Tibial nerve (tissue), 4 donors: ENCODE results near the gene FAM124A. TPM values are rescaled to one million over a fixed set of nuclear protein-coding genes. Genes with fewer than 3 reads are reported as not detected.

Source experiments
- DNase-seq, 2 donors: peaks; one replicate each; pipeline ENCODE4 v3.0.0-alpha.2; 2019; ENCODE audit warnings: low spot score in 2 of 2
- H3K27ac ChIP-seq, 4 donors: fragments of 200-600 bp; sonication (generic) in 3 of 4; one replicate each; pipeline ENCODE4 v1.5.1; 2017 to 2019; ENCODE audit warnings: mild to moderate bottlenecking in 1 of 4
- H3K27me3 ChIP-seq, 2 donors: fragments of 200-600 bp; sonication (generic) in 1 of 2; one replicate each; pipeline versions ENCODE4 v1.5.1 to v1.6.0; 2017 to 2019
- H3K36me3 ChIP-seq, 3 donors: fragments of 200-600 bp; sonication (generic); one replicate each; pipeline ENCODE4 v1.5.1; 2018 to 2019
- H3K4me1 ChIP-seq, 4 donors: fragments of 200-600 bp; sonication (generic) in 3 of 4; one replicate each; pipeline ENCODE4 v1.5.1; 2017 to 2019
- H3K4me3 ChIP-seq, 4 donors: fragments of 200-600 bp; sonication (generic) in 3 of 4; one replicate each; pipeline ENCODE4 v1.5.1; 2017 to 2019; ENCODE audit warnings: mild to moderate bottlenecking in 1 of 4, moderate library complexity in 1 of 4
- H3K9me3 ChIP-seq, 4 donors: fragments of 200-600 bp; sonication (generic) in 3 of 4; one replicate each; pipeline ENCODE4 v1.5.1; 2017 to 2019
- CTCF ChIP-seq, 5 experiments: fragments of 200-600 bp in 3 of 5; fragments of 450-650 bp in 2 of 5; sonication (generic) in 3 of 5; IDR thresholded peaks; one replicate each; pipeline ENCODE4 v1.5.1; 2016 to 2019; ENCODE audit warnings: antibody characterized with exemption in 5 of 5, mild to moderate bottlenecking in 3 of 5, moderate library complexity in 2 of 5
- EP300 ChIP-seq, 2 donors: sonication (generic); formaldehyde crosslinking; IDR thresholded peaks; one replicate each; pipeline ENCODE4 v1.6.1; 2017; ENCODE audit warnings: antibody characterized with exemption in 2 of 2, mild to moderate bottlenecking in 1 of 2
- POLR2A ChIP-seq, 2 donors: fragments of 450-650 bp; IDR thresholded peaks; one replicate each; pipeline ENCODE4 v1.6.1; 2017; ENCODE audit warnings: antibody characterized with exemption in 2 of 2, mild to moderate bottlenecking in 2 of 2, moderate library complexity in 2 of 2
- WGBS, 2 donors: methylation state at CpG; one replicate each; pipeline ENCODE4 v1.1.5; 2018; 5-methylcytosine and 5-hydroxymethylcytosine counted together
- total RNA-seq, 4 donors: library from RNA; depleted of rRNA; stranded (reverse); fragments of >200 nt; gene quantifications; one replicate each; pipeline ENCODE4 v1.1.0, GENCODE V29; 2016

FAM124A gene
- total RNA-seq, 4 donors from 2014 or later: 12.8 to 30.9 (median 21.8) TPM

DNA sequence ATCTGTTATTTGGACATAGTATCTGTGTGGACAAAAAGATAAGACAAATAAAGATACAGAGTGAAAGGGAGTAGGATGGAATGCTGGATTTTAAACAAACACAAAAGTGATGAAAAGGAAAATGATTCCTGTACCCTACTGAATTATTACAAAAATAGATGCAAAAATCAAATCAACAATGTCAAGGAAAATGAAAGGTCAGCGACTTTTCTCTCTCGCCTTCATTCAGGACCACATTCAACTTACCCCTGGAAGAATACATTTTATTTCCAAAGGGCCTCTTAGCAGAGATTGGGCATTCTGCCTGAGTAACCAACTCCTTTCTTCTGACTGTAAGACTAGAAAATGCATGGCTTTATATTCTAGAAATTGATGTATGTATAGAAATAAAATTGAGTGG, 28.8 kb upstream of the FAM124A start:
- TF ChIP-seq EP300 (IDR thresholded peaks at IDR 0.05): no peak
- no peak for TF ChIP-seq CTCF (IDR thresholded peaks at IDR 0.05)
- no peak for TF ChIP-seq POLR2A (IDR thresholded peaks at IDR 0.05)
- 81 to 82% methylated on average over 2 of the region's 2 CpGs for WGBS, 2 donors

GRCh38 chr13:51194942-51195341, 27.3 kb upstream of the FAM124A start:
- H3K36me3 ChIP-seq: no peaks in the 10 kb centered on the region
- no peaks in the 10 kb centered on the region for H3K27me3 ChIP-seq
- H3K4me3 ChIP-seq: no peak overlapping the region
- no peak for TF ChIP-seq EP300 (IDR thresholded peaks at IDR 0.05)
- TF ChIP-seq CTCF (IDR thresholded peaks at IDR 0.05): no peak
- no peak for TF ChIP-seq POLR2A (IDR thresholded peaks at IDR 0.05)
- DNase-seq: no peak
- no peak overlapping the region for H3K27ac ChIP-seq
- H3K4me1 ChIP-seq: no peaks in the 10 kb centered on the region
- WGBS, 2 donors: 82 to 91% methylated on average over 8 of the region's 8 CpGs
- peaks cover 0 to 1% (median 0%) of the 10 kb centered on the region in 4 donors for H3K9me3 ChIP-seq

More for the DNA sequence above, 28.8 kb upstream of the FAM124A start:
- no peaks in the 10 kb centered on the region for H3K9me3 ChIP-seq
- H3K4me3 ChIP-seq: no peak overlapping the region
- H3K36me3 ChIP-seq: no peaks in the 10 kb centered on the region
- no peak for DNase-seq
- no peak overlapping the region for H3K27ac ChIP-seq
- H3K27me3 ChIP-seq: no peaks in the 10 kb centered on the region
- no peaks in the 10 kb centered on the region for H3K4me1 ChIP-seq

DNA sequence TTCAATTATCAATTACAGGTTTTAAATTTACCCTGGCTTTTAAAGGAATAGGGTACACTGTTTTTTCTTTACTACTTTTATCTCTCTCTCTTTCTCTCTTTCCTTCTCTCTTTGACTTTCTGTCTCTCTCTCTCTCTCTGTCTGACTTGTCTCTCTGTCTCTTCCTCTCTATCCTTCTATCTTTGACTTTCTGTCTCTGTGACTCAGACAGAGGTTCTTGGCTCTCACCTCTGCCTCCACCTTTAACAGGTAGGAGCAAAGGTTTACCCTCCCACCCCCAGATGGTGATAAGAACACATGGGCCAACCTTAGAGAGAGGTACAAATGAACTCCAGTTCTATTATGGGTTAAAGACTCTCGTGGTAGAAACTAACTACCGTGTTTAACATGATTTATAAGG, 20.3 kb upstream of the FAM124A start:
- TF ChIP-seq POLR2A (IDR thresholded peaks at IDR 0.05) (no peak), CTCF (IDR thresholded peaks at IDR 0.05) (no peak), EP300 (IDR thresholded peaks at IDR 0.05) (no peak)
- Histone ChIP-seq H3K9me3 (peaks cover 0 to 2% (median 0%) of the 10 kb centered on the region in 4 donors), H3K36me3 (no peaks in the 10 kb centered on the region), H3K27ac (no peak overlapping the region), H3K4me3 (no peak overlapping the region), H3K4me1 (no peaks in the 10 kb centered on the region), H3K27me3 (no peaks in the 10 kb centered on the region)
- WGBS, 2 donors: 67 to 80% methylated on average over 2 of the region's 2 CpGs
- DNase-seq: no peak

DNA sequence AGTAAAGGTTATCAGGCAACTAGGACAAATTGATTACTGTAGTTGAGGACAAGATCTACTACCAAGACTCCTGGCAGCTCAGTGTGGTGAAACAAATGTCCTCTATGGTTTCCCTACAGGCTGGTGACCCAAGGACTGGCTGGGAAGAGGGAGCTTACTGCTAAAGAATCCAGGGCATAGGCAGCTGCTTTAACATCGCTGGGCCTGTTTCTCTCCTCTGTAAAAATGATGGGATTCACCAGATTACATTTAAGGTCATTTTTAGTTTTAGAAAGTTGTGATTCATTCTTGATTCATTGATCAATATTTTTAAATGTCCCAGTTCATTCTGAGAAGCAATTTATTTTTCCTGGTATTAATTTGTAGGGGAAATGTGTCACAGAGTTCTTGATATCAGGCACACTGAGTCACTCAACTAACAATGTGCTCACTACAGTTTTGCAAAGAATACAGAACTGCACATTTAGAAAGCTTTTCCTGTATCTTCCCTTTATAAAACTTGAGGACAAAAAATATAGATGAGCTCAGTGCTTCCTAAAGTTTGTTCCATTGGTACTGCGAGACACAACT, 19.6 kb upstream of the FAM124A start:
- Histone ChIP-seq H3K27ac (no peak overlapping the region), H3K9me3 (peaks cover 0 to 2% (median 0%) of the 10 kb centered on the region in 4 donors), H3K36me3 (no peaks in the 10 kb centered on the region), H3K4me3 (no peak overlapping the region), H3K4me1 (no peaks in the 10 kb centered on the region), H3K27me3 (no peaks in the 10 kb centered on the region)
- TF ChIP-seq CTCF (IDR thresholded peaks at IDR 0.05): no peak
- no peak for TF ChIP-seq POLR2A (IDR thresholded peaks at IDR 0.05)
- TF ChIP-seq EP300 (IDR thresholded peaks at IDR 0.05): no peak
- 92 to 94% methylated on average over 2 of the region's 2 CpGs for WGBS, 2 donors
- DNase-seq: no peak

GRCh38 chr13:51206584-51206983, 15.6 kb upstream of the FAM124A start:
- Histone ChIP-seq H3K4me3 (no peak overlapping the region), H3K27me3 (peaks cover 0 to 4% of the 10 kb centered on the region in 2 donors), H3K36me3 (no peaks in the 10 kb centered on the region), H3K27ac (no peak overlapping the region), H3K4me1 (no peaks in the 10 kb centered on the region), H3K9me3 (no peaks in the 10 kb centered on the region)
- 96 to 97% methylated on average over 3 of the region's 3 CpGs for WGBS, 2 donors
- no peak for DNase-seq
- TF ChIP-seq POLR2A (IDR thresholded peaks at IDR 0.05) (no peak), EP300 (IDR thresholded peaks at IDR 0.05) (no peak), CTCF (IDR thresholded peaks at IDR 0.05) (no peak)
